GM19397 (cell line): ENCODE results near the gene MEIS3.
"Not testable (repeated sequence)": the region's sequence is repeated elsewhere in the genome, so short reads cannot be mapped to it uniquely, and the experiment has no call there.

Source experiments
- ATAC-seq: cut with Tn5 transposase; IDR thresholded peaks from one replicate; pipeline ENCODE4 v1.9.1; 2021; ENCODE audit warnings: mild to moderate bottlenecking, moderate library complexity; ENCODE audit not compliant: unreplicated experiment

The MEIS3 gene

DNA sequence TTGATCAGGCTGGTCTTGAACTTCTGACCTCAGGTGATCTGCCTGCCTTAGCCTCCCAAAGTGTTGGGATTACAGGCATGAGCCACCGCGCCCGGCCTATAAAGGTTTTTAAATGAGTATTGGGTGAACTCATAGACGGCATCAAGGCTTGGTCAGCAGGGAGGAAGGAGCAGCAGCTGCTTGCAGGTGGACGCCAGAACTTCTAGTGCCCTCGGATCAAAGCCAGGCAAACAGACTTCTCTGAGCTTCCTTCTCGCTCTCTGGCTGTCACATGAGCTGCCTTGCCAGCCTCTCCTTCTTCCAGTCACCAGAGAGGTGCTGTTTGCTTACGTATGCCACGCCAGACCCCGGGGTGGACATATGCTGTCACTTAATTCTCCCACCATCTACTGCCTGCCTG is 53.9 kb downstream of the MEIS3 start:
- not testable (repeated sequence) for ATAC-seq

DNA sequence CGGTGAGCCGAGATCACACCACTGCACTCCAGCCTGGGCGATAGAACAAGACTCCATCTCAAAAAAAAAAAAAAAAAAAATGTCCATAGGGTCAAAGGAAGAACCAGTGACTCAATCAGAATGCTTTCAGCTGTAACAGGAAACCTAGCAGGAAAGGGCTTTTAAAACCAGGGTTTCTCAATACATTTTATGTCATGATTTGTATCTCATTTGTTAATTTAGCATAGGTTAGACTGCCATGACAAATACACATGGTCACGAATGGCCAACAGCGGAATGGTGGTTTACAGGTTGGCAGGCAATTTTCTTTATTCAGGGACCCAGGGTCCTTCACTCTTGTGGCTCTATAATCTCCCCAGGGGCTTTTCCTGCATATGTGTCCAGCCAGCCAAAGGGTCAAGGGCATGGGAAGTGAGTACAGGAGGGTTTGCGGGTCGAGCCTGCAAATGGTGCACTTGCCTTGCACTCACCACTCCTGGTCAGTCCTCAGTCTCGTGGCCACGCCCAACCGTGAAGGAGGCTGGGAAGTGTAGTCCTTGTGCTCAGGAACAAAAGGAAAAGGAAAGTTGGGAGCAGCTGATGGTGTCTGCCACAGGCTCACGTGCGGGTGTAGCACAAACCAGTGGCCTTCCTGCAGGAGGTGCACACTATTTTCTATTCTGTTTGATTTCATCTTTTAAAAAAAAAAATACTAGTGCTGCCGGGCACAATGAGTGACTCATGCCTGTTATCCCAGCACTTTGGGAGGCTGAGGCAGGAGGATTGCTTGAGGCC is 55.4 kb downstream of the MEIS3 start:
- no peak for ATAC-seq

GRCh38 chr19:47362321-47362720 is 57.0 kb downstream of the MEIS3 start:
- no peak for ATAC-seq

DNA sequence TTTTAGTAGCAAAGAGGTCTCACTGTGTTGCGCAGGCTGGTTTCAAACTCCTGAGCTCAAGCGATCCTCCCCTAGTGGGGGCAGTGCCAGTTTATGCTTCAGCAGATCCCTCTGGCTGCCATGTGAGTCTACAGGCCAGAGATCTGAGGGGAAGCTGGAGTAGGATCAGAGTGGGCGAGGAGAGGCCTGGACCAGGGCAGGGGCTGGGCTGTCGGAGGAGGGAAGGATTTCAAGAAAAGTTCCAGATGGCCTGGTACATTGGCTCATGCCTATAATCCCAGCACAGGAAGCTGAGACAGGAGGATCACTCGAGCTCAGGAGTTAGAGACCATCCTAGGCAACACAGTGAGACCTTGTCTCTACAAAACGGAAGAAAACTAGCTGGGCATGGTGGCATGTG is 60.4 kb downstream of the MEIS3 start:
- no peak for ATAC-seq

DNA sequence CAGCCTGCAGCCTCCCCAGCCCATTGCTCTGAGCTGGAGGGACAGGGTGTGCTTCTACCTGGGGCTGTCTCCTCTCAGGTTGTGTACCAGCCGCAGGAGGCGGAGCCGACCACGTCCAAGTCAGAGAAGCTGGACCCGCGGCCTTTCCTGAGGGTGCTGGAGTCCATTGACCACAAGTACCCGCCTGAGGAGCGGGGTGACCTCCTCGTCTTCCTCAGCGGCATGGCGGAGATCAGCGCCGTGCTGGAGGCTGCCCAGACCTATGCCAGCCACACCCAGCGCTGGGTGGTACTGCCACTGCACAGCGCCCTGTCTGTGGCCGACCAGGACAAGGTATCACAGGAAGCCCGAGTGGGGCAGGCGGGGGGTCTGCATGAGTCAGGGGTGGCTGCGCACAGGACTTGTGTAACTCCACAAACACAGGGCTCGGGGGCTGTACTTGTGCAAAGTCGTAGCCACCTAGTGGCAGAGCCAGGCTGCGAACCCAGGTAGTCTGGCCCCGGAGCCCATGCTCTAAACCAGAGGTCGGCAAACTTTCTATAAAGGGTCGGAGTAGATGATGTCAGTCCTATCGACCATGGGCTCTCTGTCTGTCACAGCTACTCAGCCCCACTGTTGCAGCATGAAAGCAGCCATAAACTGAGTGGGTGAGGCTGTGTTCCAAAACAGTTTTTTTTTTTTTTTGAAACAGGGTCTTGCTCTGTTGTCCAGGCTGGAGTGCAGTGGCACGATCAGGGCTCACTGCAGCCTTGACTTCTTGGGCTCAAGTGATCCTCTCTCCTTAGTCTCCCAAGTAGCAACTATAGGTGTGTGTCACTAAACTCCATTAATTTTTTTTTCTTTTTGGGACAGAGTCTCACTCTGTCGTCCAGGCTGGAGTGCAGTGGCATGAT is 61.3 kb downstream of the MEIS3 start:
- ATAC-seq = no peak

DNA sequence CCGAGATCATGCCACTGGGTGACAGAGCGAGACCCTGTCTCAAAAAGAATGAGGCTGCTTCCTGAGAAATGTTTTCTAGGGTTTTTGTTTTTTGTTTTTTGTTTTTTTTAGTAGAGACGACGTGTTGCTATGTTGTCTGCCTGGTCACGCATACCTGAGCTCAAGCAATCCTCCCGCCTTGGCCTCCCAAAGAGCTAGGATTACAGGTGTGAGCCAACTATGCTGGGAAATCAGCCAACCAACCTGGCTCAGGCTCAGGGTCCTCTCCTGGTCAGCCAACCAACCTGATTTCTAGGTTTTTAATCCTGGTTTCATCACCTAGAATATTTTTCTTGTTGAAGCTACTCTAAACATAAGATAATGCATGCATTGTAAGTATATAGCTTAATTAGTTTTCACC is 62.4 kb downstream of the MEIS3 start:
- ATAC-seq = no peak

DNA sequence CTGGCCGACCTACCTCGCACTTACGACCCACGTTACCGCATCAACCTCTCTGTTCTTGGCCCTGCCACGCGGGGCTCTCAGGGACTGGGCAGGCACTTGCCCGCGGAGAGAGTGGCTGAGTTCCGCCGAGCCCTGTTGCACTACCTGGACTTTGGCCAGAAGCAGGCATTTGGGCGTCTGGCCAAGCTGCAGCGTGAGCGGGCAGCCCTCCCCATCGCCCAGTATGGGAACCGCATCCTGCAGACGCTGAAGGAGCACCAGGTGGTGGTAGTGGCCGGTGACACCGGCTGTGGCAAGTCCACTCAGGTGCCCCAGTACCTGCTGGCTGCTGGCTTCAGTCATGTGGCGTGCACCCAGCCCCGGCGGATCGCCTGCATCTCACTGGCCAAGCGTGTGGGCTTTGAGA is 66.0 kb downstream of the MEIS3 start:
- ATAC-seq = no peak
